ENCODE measurements around the gene APOLD1.
"Not testable (repeated sequence)": the region's sequence is repeated elsewhere in the genome, so short reads cannot be mapped to it uniquely, and the experiment has no call there.

Gene APOLD1

DNA sequence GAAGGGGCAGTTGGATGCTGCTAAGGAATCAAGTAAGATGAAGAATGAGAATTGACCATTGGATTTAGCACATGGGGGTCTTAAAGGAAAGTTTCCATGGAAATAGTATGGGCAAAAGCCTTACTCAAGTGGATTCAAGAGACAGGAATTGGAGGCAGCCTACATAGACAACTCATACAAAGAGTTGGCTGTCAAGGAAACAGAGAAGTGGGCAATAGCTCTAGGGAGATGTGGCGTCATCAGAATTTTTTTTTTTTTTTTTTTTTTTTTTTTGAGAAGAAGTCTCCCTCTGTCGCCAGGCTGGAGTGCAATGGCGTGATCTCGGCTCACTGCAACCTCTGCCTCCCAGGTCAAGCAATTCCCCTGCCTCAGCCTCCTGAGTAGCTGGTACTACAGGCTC, 16.2 kb downstream of the APOLD1 start:
- not testable (repeated sequence) for H3K9me3 ChIP-seq (ENCODE audit: control insufficient read depth, insufficient read depth, low read length); H3K36me3 ChIP-seq (ENCODE audit: control insufficient read depth, insufficient read depth, low read length); H3K4me3 ChIP-seq (ENCODE audit: low read depth, low read length); H3K4me1 ChIP-seq (ENCODE audit: control insufficient read depth, insufficient read depth, low read length); H3K9ac ChIP-seq (ENCODE audit: low read depth, low read length); H3K27me3 ChIP-seq (ENCODE audit: control insufficient read depth, insufficient read depth, low read length)

DNA sequence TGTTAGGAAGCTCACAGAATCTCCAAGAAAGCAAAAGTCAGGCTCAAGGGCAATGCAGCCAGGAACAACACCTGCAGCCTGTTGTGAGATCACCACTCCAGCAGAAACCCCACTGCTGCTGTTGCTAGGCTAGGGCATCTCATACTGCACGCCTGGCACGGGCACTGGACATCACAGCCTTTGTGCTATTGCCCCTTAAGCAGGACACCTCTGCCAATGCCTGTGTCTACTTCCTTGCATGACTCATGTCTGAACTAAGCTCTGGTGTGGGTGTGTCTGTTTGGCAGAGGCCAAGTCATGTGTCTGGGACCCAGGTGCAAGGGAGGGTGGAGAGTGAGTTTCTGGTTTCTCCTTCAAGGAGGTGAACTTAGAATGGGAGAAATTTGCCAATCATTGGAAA, 17.7 kb downstream of the APOLD1 start:
- H3K9ac ChIP-seq (ENCODE audit: low read depth, low read length), result no peak overlapping the region
- no peak overlapping the region for H3K4me3 ChIP-seq (ENCODE audit: low read depth, low read length)
- no peaks in the 10 kb centered on the region for H3K9me3 ChIP-seq (ENCODE audit: control insufficient read depth, insufficient read depth, low read length)
- peaks cover 2% of the 10 kb centered on the region for H3K4me1 ChIP-seq (ENCODE audit: control insufficient read depth, insufficient read depth, low read length)
- H3K27me3 ChIP-seq (ENCODE audit: control insufficient read depth, insufficient read depth, low read length), result no peaks in the 10 kb centered on the region
- H3K36me3 ChIP-seq (ENCODE audit: control insufficient read depth, insufficient read depth, low read length), result no peaks in the 10 kb centered on the region

DNA sequence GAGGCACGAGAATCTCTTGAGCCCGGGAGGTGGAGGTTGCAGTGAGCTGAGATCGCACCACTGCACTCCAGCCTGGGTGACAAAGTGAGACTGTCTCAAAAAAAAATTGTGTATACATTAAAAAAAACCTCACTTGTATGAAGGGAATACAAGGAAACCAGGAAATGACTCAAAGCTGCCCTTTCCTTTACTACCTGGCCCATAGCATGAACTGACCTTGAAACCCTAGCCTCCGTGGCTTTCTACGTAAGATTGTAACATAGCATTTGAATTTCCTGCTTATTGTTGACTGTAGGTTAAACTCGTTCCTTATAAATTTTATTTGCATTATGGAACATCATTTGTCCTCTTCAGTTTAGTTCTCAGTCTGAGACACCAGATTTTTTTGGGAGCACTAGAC, 18.6 kb downstream of the APOLD1 start:
- Histone ChIP-seq H3K36me3 (ENCODE audit: control insufficient read depth, insufficient read depth, low read length) (no peaks in the 10 kb centered on the region), H3K4me1 (ENCODE audit: control insufficient read depth, insufficient read depth, low read length) (peaks cover 2% of the 10 kb centered on the region), H3K27me3 (ENCODE audit: control insufficient read depth, insufficient read depth, low read length) (no peaks in the 10 kb centered on the region), H3K4me3 (ENCODE audit: low read depth, low read length) (no peak overlapping the region), H3K9me3 (ENCODE audit: control insufficient read depth, insufficient read depth, low read length) (no peaks in the 10 kb centered on the region), H3K9ac (ENCODE audit: low read depth, low read length) (no peak overlapping the region)

DNA sequence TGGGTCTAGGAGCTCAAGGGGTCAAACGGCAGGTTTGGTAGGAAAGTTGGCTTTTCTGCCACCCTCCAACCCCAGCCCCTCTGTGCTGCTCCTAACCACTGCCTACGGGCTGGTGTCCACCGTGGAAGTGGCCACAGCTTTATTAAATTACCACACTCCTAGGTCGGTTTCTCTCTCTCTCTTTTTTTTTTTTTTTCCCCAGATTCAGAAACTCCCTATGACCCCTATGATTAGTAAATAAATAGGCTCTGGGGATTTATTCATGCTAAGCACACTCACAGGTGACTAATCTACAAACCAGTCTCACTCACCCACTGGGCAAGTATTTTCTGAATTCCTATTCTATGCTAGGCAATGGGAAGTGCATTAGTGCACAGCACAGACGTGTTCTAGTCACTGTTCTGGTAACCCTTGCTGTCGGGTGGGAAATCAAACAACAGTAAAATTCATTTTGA, 19.0 kb downstream of the APOLD1 start:
- peaks cover 2% of the 10 kb centered on the region for H3K4me1 ChIP-seq (ENCODE audit: control insufficient read depth, insufficient read depth, low read length)
- H3K9me3 ChIP-seq (ENCODE audit: control insufficient read depth, insufficient read depth, low read length), result no peaks in the 10 kb centered on the region
- no peaks in the 10 kb centered on the region for H3K36me3 ChIP-seq (ENCODE audit: control insufficient read depth, insufficient read depth, low read length)
- no peaks in the 10 kb centered on the region for H3K27me3 ChIP-seq (ENCODE audit: control insufficient read depth, insufficient read depth, low read length)
- no peak overlapping the region for H3K4me3 ChIP-seq (ENCODE audit: low read depth, low read length)
- no peak overlapping the region for H3K9ac ChIP-seq (ENCODE audit: low read depth, low read length)

DNA sequence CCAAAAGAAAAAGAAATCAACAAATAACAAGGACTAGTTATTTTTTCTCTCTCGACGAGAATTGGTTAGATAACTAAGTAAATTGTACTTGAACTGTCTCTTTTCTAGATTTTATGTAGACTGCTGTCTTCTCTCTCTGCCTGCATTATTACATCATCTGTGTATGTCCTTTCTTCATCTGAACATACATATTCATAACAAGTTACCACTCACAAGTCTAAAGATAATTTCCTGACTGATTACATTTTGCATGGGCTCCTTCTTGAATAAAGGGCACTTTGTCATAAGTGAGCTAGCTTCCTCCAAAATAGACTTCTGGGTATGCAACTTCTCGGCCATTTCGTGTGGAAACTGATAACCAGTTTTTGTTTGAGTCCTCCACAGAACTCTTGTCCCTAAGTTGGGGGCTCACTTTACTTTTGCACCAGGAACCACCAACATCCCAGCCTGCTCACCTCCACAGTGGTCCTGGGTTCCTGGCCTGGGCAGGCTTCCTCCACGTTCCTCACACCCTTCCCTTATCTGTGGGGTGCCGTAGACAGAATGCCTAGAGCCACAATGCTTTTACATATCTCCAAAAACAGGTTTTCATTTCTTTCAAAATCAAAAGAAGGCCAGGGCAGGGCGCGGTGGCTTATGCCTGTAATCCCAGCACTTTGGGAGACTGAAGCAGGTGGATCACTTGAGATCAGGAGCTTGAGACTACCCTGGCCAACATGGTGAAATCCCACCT, 21.5 kb downstream of the APOLD1 start:
- Histone ChIP-seq H3K9ac (ENCODE audit: low read depth, low read length) (no peak overlapping the region), H3K9me3 (ENCODE audit: control insufficient read depth, insufficient read depth, low read length) (no peaks in the 10 kb centered on the region), H3K36me3 (ENCODE audit: control insufficient read depth, insufficient read depth, low read length) (no peaks in the 10 kb centered on the region), H3K4me3 (ENCODE audit: low read depth, low read length) (no peak overlapping the region), H3K4me1 (ENCODE audit: control insufficient read depth, insufficient read depth, low read length) (peaks cover 2% of the 10 kb centered on the region), H3K27me3 (ENCODE audit: control insufficient read depth, insufficient read depth, low read length) (no peaks in the 10 kb centered on the region)

DNA sequence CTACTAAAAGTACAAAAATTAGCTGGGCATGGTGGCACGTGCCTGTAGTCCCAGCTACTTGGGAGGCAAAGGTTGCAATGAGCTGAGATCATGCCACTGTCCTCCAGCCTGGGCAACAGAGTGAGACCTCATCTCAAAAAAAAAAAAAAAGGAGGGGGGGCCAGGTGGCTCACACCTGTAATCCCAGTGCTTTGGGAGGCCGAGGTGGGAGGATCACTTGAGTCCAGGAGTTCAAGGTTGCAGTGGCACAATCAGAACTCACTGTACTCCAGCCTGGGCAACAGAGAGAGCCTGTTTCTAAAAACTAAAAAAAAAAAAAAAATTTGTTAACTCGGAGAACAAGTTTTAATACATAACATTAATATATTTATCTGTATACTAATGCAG, 22.1 kb downstream of the APOLD1 start:
- H3K4me3 ChIP-seq (ENCODE audit: low read depth, low read length); H3K9ac ChIP-seq (ENCODE audit: low read depth, low read length); H3K9me3 ChIP-seq (ENCODE audit: control insufficient read depth, insufficient read depth, low read length); H3K36me3 ChIP-seq (ENCODE audit: control insufficient read depth, insufficient read depth, low read length); H3K27me3 ChIP-seq (ENCODE audit: control insufficient read depth, insufficient read depth, low read length); H3K4me1 ChIP-seq (ENCODE audit: control insufficient read depth, insufficient read depth, low read length): not testable (repeated sequence)

DNA sequence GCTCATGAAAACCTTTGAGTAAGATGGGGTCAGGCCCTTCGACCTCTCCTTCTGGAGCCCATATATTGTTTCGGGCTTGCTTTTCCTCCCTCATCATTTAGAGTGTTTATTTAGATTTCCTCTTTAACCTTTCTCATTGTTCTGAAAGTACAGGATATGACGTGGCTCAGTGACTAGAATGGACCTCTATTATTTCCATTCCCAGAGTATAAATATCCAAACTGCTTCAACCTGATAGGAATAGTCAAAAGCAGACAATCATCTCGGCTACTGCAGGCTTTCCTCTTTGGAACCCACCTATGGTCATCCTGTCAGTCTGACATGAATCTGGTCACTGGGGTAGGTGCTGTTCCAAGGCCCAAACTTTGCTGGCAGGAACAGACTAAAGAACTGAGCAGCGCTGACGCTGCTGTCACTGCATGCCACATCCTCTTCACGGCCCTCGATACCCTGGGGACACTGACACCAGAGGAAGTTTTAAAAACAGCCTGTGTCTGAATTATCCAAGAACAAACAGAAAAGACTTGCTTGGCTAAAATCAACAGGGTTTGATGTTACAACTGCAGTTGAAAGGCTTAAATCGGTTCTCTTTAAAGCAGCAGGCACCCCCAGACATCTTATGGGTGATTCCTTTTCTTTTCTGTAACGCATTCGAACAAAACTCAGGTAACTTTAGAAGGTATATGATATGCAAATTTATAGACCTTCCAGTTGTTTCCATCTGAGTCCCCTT, 22.7 kb downstream of the APOLD1 start:
- no peaks in the 10 kb centered on the region for H3K27me3 ChIP-seq (ENCODE audit: control insufficient read depth, insufficient read depth, low read length)
- H3K4me1 ChIP-seq (ENCODE audit: control insufficient read depth, insufficient read depth, low read length), result peaks cover 2% of the 10 kb centered on the region
- no peak overlapping the region for H3K4me3 ChIP-seq (ENCODE audit: low read depth, low read length)
- H3K9ac ChIP-seq (ENCODE audit: low read depth, low read length), result no peak overlapping the region
- H3K9me3 ChIP-seq (ENCODE audit: control insufficient read depth, insufficient read depth, low read length), result no peaks in the 10 kb centered on the region
- no peaks in the 10 kb centered on the region for H3K36me3 ChIP-seq (ENCODE audit: control insufficient read depth, insufficient read depth, low read length)

DNA sequence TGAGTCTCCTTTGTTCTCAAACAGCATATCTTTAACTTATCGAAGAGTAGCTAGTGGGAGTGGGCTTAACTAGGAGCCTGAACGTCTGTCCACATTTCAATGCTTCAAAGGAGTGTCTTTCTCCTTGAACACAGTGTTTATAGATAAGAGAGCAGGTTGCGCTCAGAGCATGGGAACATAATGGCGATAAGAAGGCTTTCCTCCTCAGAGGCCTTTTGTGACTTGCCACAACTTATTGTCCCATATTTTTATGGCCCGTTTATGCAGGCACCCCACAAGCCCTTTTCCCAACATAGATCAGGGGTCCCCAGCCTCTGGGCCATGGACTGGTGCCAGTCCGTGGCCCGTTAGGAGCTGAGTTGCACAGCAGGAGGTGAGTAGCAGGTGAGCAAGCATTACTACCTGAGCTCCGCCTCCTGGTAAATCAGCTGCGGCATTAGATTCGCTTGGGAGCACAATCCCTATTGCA, 25.1 kb downstream of the APOLD1 start:
- no peak overlapping the region for H3K4me3 ChIP-seq (ENCODE audit: low read depth, low read length)
- H3K9ac ChIP-seq (ENCODE audit: low read depth, low read length), result no peak overlapping the region

DNA sequence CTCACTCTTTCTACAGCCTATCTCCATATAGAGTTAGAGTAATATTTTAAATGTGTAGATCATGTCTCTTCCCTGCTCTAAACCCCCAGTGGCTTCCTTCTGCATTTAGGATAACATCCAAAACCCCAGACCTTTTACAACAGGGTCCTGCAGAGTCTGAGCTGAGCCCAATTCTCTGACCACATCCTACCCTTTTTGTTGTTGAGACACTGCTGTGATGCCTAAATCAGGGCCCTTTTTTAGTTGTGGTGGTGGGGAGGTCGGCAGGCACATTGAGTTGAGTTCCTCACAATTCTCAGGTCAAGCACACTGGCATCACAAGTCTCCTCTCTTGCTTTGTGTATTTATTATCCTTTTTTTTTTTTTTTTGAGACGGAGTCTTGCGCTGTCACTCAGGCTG, 25.9 kb downstream of the APOLD1 start:
- H3K4me3 ChIP-seq (ENCODE audit: low read depth, low read length), result no peak overlapping the region
- no peaks in the 10 kb centered on the region for H3K9me3 ChIP-seq (ENCODE audit: control insufficient read depth, insufficient read depth, low read length)
- no peaks in the 10 kb centered on the region for H3K36me3 ChIP-seq (ENCODE audit: control insufficient read depth, insufficient read depth, low read length)
- H3K27me3 ChIP-seq (ENCODE audit: control insufficient read depth, insufficient read depth, low read length), result no peaks in the 10 kb centered on the region
- H3K4me1 ChIP-seq (ENCODE audit: control insufficient read depth, insufficient read depth, low read length), result no peaks in the 10 kb centered on the region
- no peak overlapping the region for H3K9ac ChIP-seq (ENCODE audit: low read depth, low read length)

More for the DNA sequence above, 25.1 kb downstream of the APOLD1 start:
- Histone ChIP-seq H3K9me3 (ENCODE audit: control insufficient read depth, insufficient read depth, low read length) (no peaks in the 10 kb centered on the region), H3K4me1 (ENCODE audit: control insufficient read depth, insufficient read depth, low read length) (peaks cover 2% of the 10 kb centered on the region), H3K36me3 (ENCODE audit: control insufficient read depth, insufficient read depth, low read length) (no peaks in the 10 kb centered on the region), H3K27me3 (ENCODE audit: control insufficient read depth, insufficient read depth, low read length) (no peaks in the 10 kb centered on the region)

DNA sequence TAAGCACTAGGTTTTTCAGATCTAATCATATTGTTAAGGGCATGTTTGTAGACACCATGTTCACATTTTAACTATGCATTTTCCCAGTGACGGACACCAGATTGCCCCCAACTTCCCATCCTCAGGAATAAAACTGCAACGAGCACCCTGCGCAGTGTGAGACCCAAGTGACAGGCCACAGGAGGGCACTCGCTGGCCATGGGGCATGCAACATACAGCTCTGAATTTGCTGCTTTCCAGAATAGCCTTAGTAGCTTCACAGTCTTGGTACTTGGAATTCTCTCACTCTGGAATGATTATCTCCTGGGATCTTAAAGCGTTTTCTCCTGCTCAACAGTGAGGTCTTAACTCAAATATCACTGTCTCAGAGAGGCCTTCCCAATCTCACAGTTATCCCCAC, 26.7 kb downstream of the APOLD1 start:
- Histone ChIP-seq H3K36me3 (ENCODE audit: control insufficient read depth, insufficient read depth, low read length) (no peaks in the 10 kb centered on the region), H3K9me3 (ENCODE audit: control insufficient read depth, insufficient read depth, low read length) (no peaks in the 10 kb centered on the region), H3K4me1 (ENCODE audit: control insufficient read depth, insufficient read depth, low read length) (no peaks in the 10 kb centered on the region), H3K4me3 (ENCODE audit: low read depth, low read length) (no peak overlapping the region), H3K9ac (ENCODE audit: low read depth, low read length) (no peak overlapping the region), H3K27me3 (ENCODE audit: control insufficient read depth, insufficient read depth, low read length) (no peaks in the 10 kb centered on the region)

DNA sequence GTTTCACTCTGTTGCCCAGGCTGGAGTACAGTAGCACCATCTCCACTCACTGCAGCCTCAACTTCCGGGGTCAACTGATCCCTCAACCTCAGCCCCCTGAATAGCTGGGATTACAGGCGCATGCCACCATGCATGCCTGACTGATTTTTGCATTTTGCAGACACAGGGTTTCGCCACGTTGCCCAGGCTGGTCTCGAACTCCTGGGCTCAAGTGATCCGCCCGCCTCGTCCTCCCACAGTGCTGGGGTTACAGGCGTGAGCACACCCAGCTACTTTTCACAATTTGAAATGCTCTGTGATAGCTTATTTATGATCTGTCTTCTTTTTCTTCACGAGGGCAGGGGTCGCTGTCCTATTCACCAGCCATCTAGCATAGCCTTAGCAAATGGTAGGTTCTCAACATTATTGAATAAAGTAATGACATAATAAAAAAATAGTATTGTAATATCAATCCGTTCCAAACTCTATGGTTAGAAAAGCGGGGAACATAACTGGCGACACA, 27.2 kb downstream of the APOLD1 start:
- no peak overlapping the region for H3K9ac ChIP-seq (ENCODE audit: low read depth, low read length)
- peak overlapping the region; percentile 77 for H3K4me3 ChIP-seq (ENCODE audit: low read depth, low read length)
- no peaks in the 10 kb centered on the region for H3K4me1 ChIP-seq (ENCODE audit: control insufficient read depth, insufficient read depth, low read length)
- no peaks in the 10 kb centered on the region for H3K27me3 ChIP-seq (ENCODE audit: control insufficient read depth, insufficient read depth, low read length)
- H3K36me3 ChIP-seq (ENCODE audit: control insufficient read depth, insufficient read depth, low read length), result no peaks in the 10 kb centered on the region
- H3K9me3 ChIP-seq (ENCODE audit: control insufficient read depth, insufficient read depth, low read length), result no peaks in the 10 kb centered on the region

Data from iPS-15b (cell line).